Activated CD8-positive, alpha-beta T cell treated with anti-CD3 and anti-CD28 coated beads, Interleukin-2, amount 10 ng/mL, durations not matched to agents 7 days and 5 days (primary cell): Measurements from ENCODE around the gene ZPBP. TPM values are rescaled to one million over a fixed set of nuclear protein-coding genes. Genes with fewer than 3 reads are reported as not detected.
A peak's percentile ranks its signal among the peaks of the same experiment; 100 is the strongest.

Source experiments
- ATAC-seq: fragments of 150-1000 bp; cut with Tn5 transposase; one replicate; pipeline ENCODE4 v1.10.0; 2021; ENCODE audit warnings: moderate library complexity
- CTCF ChIA-PET: fragments of 350-600 bp; sonication (Branson Sonifier 250); formaldehyde crosslinking; loops from one replicate; lab custom pipeline; 2021; ENCODE audit warnings: antibody characterized with exemption; lab: Charles Lee
- POLR2A ChIA-PET: fragments of 350-600 bp; sonication (Branson Sonifier 250); formaldehyde crosslinking; loops from one replicate; lab custom pipeline; 2021; ENCODE audit warnings: antibody characterized with exemption; lab: Charles Lee
- DNase-seq: peaks from one replicate; pipeline ENCODE4 v3.0.0-alpha.2; 2020
- H3K27ac Mint-ChIP-seq: one replicate; pipeline ENCODE4 v1.8.0; 2021; ENCODE audit warnings: mild to moderate bottlenecking, mixed read lengths
- H3K27me3 Mint-ChIP-seq: one replicate; pipeline ENCODE4 v1.8.0; 2021; ENCODE audit warnings: low read depth, mixed read lengths
- H3K36me3 Mint-ChIP-seq: one replicate; pipeline ENCODE4 v1.8.0; 2021; ENCODE audit warnings: low read depth, mixed read lengths
- H3K4me1 Mint-ChIP-seq: one replicate; pipeline ENCODE4 v1.8.0; 2021; ENCODE audit warnings: low read depth, mixed read lengths
- H3K4me3 Mint-ChIP-seq: one replicate; pipeline ENCODE4 v1.8.0; 2021; ENCODE audit warnings: mild to moderate bottlenecking, mixed read lengths
- H3K9me3 Mint-ChIP-seq: one replicate; pipeline ENCODE4 v1.8.0; 2022; ENCODE audit warnings: mixed read lengths; ENCODE audit not compliant: insufficient read depth
- total RNA-seq, 2 experiments: library from RNA; stranded (reverse); gene quantifications; one replicate each; pipeline ENCODE4 v1.2.3, GENCODE V29; 2021

Gene ZPBP
- not detected for total RNA-seq

GRCh38 chr7:50092579-50093491 is at the start of gene ZPBP:
Gene ZPBP (minus strand): TSS chr7:50093246. CDS start chr7:50093194, 52 bp downstream.
- peak; percentile 80 for ATAC-seq
- Mint-ChIP-seq H3K9me3 (no peaks in the 10 kb centered on the region), H3K4me3 (peak within 1 kb of the TSS; percentile 80), H3K27ac (peak within 1 kb of the TSS; percentile 88), H3K36me3 (no peaks in the 10 kb centered on the region), H3K27me3 (peaks cover 14% of the 10 kb centered on the region), H3K4me1 (peaks cover 14% of the 10 kb centered on the region)
- ChIA-PET POLR2A (no interaction called here), CTCF (interaction anchor here (0.6 to 3.3 kb wide), 61 partner anchors 10 to 1277 kb away, joined by 3 to 68 read pairs (median 4); partner anchors contain the start of gene FIGNL1)
- peak; percentile 71 for DNase-seq

GRCh38 chr7:50142425-50143017 is 49.5 kb upstream of the ZPBP start:
- peaks cover 6% of the 10 kb centered on the region for H3K27me3 Mint-ChIP-seq
- ChIA-PET POLR2A (interaction anchor here (0.6 to 0.9 kb wide), 2 partner anchors 168 to 533 kb away, joined by 3 read pairs; no protein-coding TSS in a partner anchor), CTCF (interaction anchor here (0.6 to 7.6 kb wide), 27 partner anchors 10 to 326 kb away, joined by 3 to 76 read pairs (median 5); no protein-coding TSS in a partner anchor)
- H3K9me3 Mint-ChIP-seq = no peaks in the 10 kb centered on the region
- H3K4me1 Mint-ChIP-seq = peaks cover 38% of the 10 kb centered on the region
- DNase-seq (peak; percentile 71), ATAC-seq (peak; percentile 72)
- H3K27ac Mint-ChIP-seq = peak overlapping the region; percentile 50
- peak overlapping the region; percentile 50 for H3K4me3 Mint-ChIP-seq
- H3K36me3 Mint-ChIP-seq = no peaks in the 10 kb centered on the region

- DNase-seq (no peak), ATAC-seq (no peak)
- ChIA-PET CTCF (interaction anchor here (1.3 to 7.6 kb wide), 13 partner anchors 11 to 280 kb away, joined by 4 to 76 read pairs (median 8); no protein-coding TSS in a partner anchor), POLR2A (no interaction called here)
- Mint-ChIP-seq H3K27ac (no peak overlapping the region), H3K9me3 (no peaks in the 10 kb centered on the region), H3K4me1 (peaks cover 33% of the 10 kb centered on the region), H3K27me3 (peaks cover 6% of the 10 kb centered on the region), H3K4me3 (no peak overlapping the region), H3K36me3 (no peaks in the 10 kb centered on the region)
Measured at GRCh38 chr7:50141854-50142253, 48.8 kb upstream of the ZPBP start.

GRCh38 chr7:50141131-50141530 is 48.1 kb upstream of the ZPBP start:
- no peak overlapping the region for H3K27ac Mint-ChIP-seq
- ChIA-PET POLR2A (no interaction called here), CTCF (interaction anchor here (1.3 to 7.6 kb wide), 3 partner anchors 221 to 281 kb away, joined by 4 to 76 read pairs (median 6); no protein-coding TSS in a partner anchor)
- no peak overlapping the region for H3K4me3 Mint-ChIP-seq
- peaks cover 10% of the 10 kb centered on the region for H3K27me3 Mint-ChIP-seq
- H3K4me1 Mint-ChIP-seq = peaks cover 26% of the 10 kb centered on the region
- ATAC-seq (no peak), DNase-seq (no peak)
- H3K36me3 Mint-ChIP-seq = no peaks in the 10 kb centered on the region
- H3K9me3 Mint-ChIP-seq = no peaks in the 10 kb centered on the region

GRCh38 chr7:50140688-50141087 is 47.6 kb upstream of the ZPBP start:
- peaks cover 14% of the 10 kb centered on the region for H3K27me3 Mint-ChIP-seq
- no peak for DNase-seq
- ChIA-PET CTCF (interaction anchor here (1.7 to 2.2 kb wide), 2 partner anchors 65 to 277 kb away, joined by 12 to 15 read pairs; no protein-coding TSS in a partner anchor), POLR2A (no interaction called here)
- no peaks in the 10 kb centered on the region for H3K36me3 Mint-ChIP-seq
- no peak for ATAC-seq
- peaks cover 21% of the 10 kb centered on the region for H3K4me1 Mint-ChIP-seq
- H3K9me3 Mint-ChIP-seq = no peaks in the 10 kb centered on the region
- no peak overlapping the region for H3K27ac Mint-ChIP-seq
- H3K4me3 Mint-ChIP-seq = no peak overlapping the region

- POLR2A ChIA-PET = no interaction called here
- peaks cover 6% of the 10 kb centered on the region for H3K4me1 Mint-ChIP-seq
- H3K4me3 Mint-ChIP-seq = no peak overlapping the region
- CTCF ChIA-PET = no interaction called here
- H3K36me3 Mint-ChIP-seq = no peaks in the 10 kb centered on the region
- H3K9me3 Mint-ChIP-seq = no peaks in the 10 kb centered on the region
- no peak for DNase-seq
- no peak overlapping the region for H3K27ac Mint-ChIP-seq
- peaks cover 24% of the 10 kb centered on the region for H3K27me3 Mint-ChIP-seq
- ATAC-seq = no peak
Measured at GRCh38 chr7:50138101-50138500, 45.1 kb upstream of the ZPBP start.

- POLR2A ChIA-PET = no interaction called here
- Mint-ChIP-seq H3K27me3 (peaks cover 5% of the 10 kb centered on the region), H3K4me1 (peaks cover 4% of the 10 kb centered on the region), H3K9me3 (no peaks in the 10 kb centered on the region), H3K36me3 (no peaks in the 10 kb centered on the region), H3K4me3 (no peak overlapping the region), H3K27ac (no peak overlapping the region)
- CTCF ChIA-PET = no interaction called here
- ATAC-seq = no peak
- no peak for DNase-seq
Measured at GRCh38 chr7:50125766-50126165, 32.7 kb upstream of the ZPBP start.

GRCh38 chr7:50121286-50121685 is 28.2 kb upstream of the ZPBP start:
- peaks cover 4% of the 10 kb centered on the region for H3K4me1 Mint-ChIP-seq
- no peaks in the 10 kb centered on the region for H3K36me3 Mint-ChIP-seq

GRCh38 chr7:50119815-50120637 is 27.0 kb upstream of the ZPBP start:
- peak; percentile 58 for DNase-seq
- H3K4me3 Mint-ChIP-seq = no peak overlapping the region
- ATAC-seq = peak; percentile 73
- H3K9me3 Mint-ChIP-seq = no peaks in the 10 kb centered on the region
- H3K27me3 Mint-ChIP-seq = peaks cover 16% of the 10 kb centered on the region
- H3K4me1 Mint-ChIP-seq = no peaks in the 10 kb centered on the region
- ChIA-PET POLR2A (no interaction called here), CTCF (interaction anchor here (0.6 to 3.0 kb wide), 12 partner anchors 15 to 513 kb away, joined by 3 to 14 read pairs (median 3); partner anchors contain the start of gene FIGNL1)
- no peaks in the 10 kb centered on the region for H3K36me3 Mint-ChIP-seq
- no peak overlapping the region for H3K27ac Mint-ChIP-seq

More at GRCh38 chr7:50121286-50121685, 28.2 kb upstream of the ZPBP start:
- Mint-ChIP-seq H3K27ac (no peak overlapping the region), H3K4me3 (no peak overlapping the region), H3K9me3 (no peaks in the 10 kb centered on the region), H3K27me3 (peaks cover 11% of the 10 kb centered on the region)
- DNase-seq (no peak), ATAC-seq (no peak)
- POLR2A ChIA-PET = no interaction called here
- CTCF ChIA-PET = interaction anchor here (0.6 kb wide), 1 partner anchor 206 kb away, joined by 3 read pairs; no protein-coding TSS in a partner anchor

GRCh38 chr7:50112250-50112649 is 19.2 kb upstream of the ZPBP start:
- DNase-seq (no peak), ATAC-seq (no peak)
- H3K4me3 Mint-ChIP-seq = no peak overlapping the region
- ChIA-PET CTCF (interaction anchor here (1.1 to 3.3 kb wide), 6 partner anchors 19 to 611 kb away, joined by 3 to 21 read pairs (median 7); partner anchors contain the start of gene ZPBP), POLR2A (no interaction called here)
- H3K9me3 Mint-ChIP-seq = peaks cover 11% of the 10 kb centered on the region
- peaks cover 29% of the 10 kb centered on the region for H3K27me3 Mint-ChIP-seq
- H3K4me1 Mint-ChIP-seq = peaks cover 2% of the 10 kb centered on the region
- no peak overlapping the region for H3K27ac Mint-ChIP-seq
- no peaks in the 10 kb centered on the region for H3K36me3 Mint-ChIP-seq

GRCh38 chr7:50101873-50102272 is 8.8 kb upstream of the ZPBP start:
- Mint-ChIP-seq H3K4me3 (no peak overlapping the region), H3K36me3 (no peaks in the 10 kb centered on the region), H3K9me3 (no peaks in the 10 kb centered on the region), H3K4me1 (peaks cover 2% of the 10 kb centered on the region), H3K27ac (no peak overlapping the region), H3K27me3 (peaks cover 32% of the 10 kb centered on the region)
- DNase-seq (no peak), ATAC-seq (no peak)
- CTCF ChIA-PET = interaction anchor here (4.7 kb wide), 1 partner anchor 9 kb away, joined by 23 read pairs; the partner anchor contains the start of gene ZPBP
- POLR2A ChIA-PET = no interaction called here
